ENCODE data around the gene WWOX. TPM values are rescaled to one million over a fixed set of nuclear protein-coding genes. Genes with fewer than 3 reads are reported as not detected.
"Not testable (repeated sequence)": the region's sequence is repeated elsewhere in the genome, so short reads cannot be mapped to it uniquely, and the experiment has no call there.

Gene WWOX
- total RNA-seq, 1 donor from 2014 or later: 12.6 TPM

GRCh38 chr16:79248351-79248750 is 1148.9 kb downstream of the WWOX start:
- no peak overlapping the region for H3K4me3 ChIP-seq (ENCODE audit: low read depth, low read length)
- no peaks in the 10 kb centered on the region for H3K36me3 ChIP-seq (ENCODE audit: control insufficient read depth, insufficient read depth, low read length)
- DNase-seq (ENCODE audit: low read depth): no peak
- no peak for TF ChIP-seq CTCF (IDR thresholded peaks at IDR 0.05; ENCODE audit: insufficient read depth, low read length, severe bottlenecking)
- no peak for FAIRE-seq
- H3K27me3 ChIP-seq (ENCODE audit: control insufficient read depth, insufficient read depth, low read length): no peaks in the 10 kb centered on the region

- DNase-seq (ENCODE audit: low read depth) (no peak), FAIRE-seq (no peak)
- H3K4me3 ChIP-seq (ENCODE audit: low read depth, low read length): no peak overlapping the region
- no peaks in the 10 kb centered on the region for H3K27me3 ChIP-seq (ENCODE audit: control insufficient read depth, insufficient read depth, low read length)
- H3K36me3 ChIP-seq (ENCODE audit: control insufficient read depth, insufficient read depth, low read length): no peaks in the 10 kb centered on the region
- no peak for TF ChIP-seq CTCF (IDR thresholded peaks at IDR 0.05; ENCODE audit: insufficient read depth, low read length, severe bottlenecking)
Observed at GRCh38 chr16:79250502-79251098, 1151.1 kb downstream of the WWOX start.

- FAIRE-seq: no peak
Observed at GRCh38 chr16:79253100-79253631, 1153.7 kb downstream of the WWOX start.

GRCh38 chr16:79257953-79258490 is 1158.6 kb downstream of the WWOX start:
- H3K27me3 ChIP-seq (ENCODE audit: control insufficient read depth, insufficient read depth, low read length): no peaks in the 10 kb centered on the region
- FAIRE-seq: no peak
- TF ChIP-seq CTCF (IDR thresholded peaks at IDR 0.05; ENCODE audit: insufficient read depth, low read length, severe bottlenecking): no peak
- H3K4me3 ChIP-seq (ENCODE audit: low read depth, low read length): no peak overlapping the region
- DNase-seq (ENCODE audit: low read depth): no peak
- no peaks in the 10 kb centered on the region for H3K36me3 ChIP-seq (ENCODE audit: control insufficient read depth, insufficient read depth, low read length)

More at GRCh38 chr16:79253100-79253631, 1153.7 kb downstream of the WWOX start:
- no peak overlapping the region for H3K4me3 ChIP-seq (ENCODE audit: low read depth, low read length)
- H3K36me3 ChIP-seq (ENCODE audit: control insufficient read depth, insufficient read depth, low read length): no peaks in the 10 kb centered on the region
- no peaks in the 10 kb centered on the region for H3K27me3 ChIP-seq (ENCODE audit: control insufficient read depth, insufficient read depth, low read length)
- DNase-seq (ENCODE audit: low read depth): no peak
- TF ChIP-seq CTCF (IDR thresholded peaks at IDR 0.05; ENCODE audit: insufficient read depth, low read length, severe bottlenecking): no peak

- not testable (repeated sequence) for H3K27me3 ChIP-seq (ENCODE audit: control insufficient read depth, insufficient read depth, low read length); H3K36me3 ChIP-seq (ENCODE audit: control insufficient read depth, insufficient read depth, low read length); DNase-seq (ENCODE audit: low read depth); H3K4me3 ChIP-seq (ENCODE audit: low read depth, low read length); FAIRE-seq
Observed at GRCh38 chr16:79260890-79261289, 1161.4 kb downstream of the WWOX start.

- peak; percentile 20 for TF ChIP-seq CTCF (IDR thresholded peaks at IDR 0.05; ENCODE audit: insufficient read depth, low read length, severe bottlenecking)
- H3K36me3 ChIP-seq (ENCODE audit: control insufficient read depth, insufficient read depth, low read length): no peaks in the 10 kb centered on the region
- no peaks in the 10 kb centered on the region for H3K27me3 ChIP-seq (ENCODE audit: control insufficient read depth, insufficient read depth, low read length)
- DNase-seq (ENCODE audit: low read depth) (no peak), FAIRE-seq (no peak)
- no peak overlapping the region for H3K4me3 ChIP-seq (ENCODE audit: low read depth, low read length)
Observed at GRCh38 chr16:79261481-79261940, 1162.1 kb downstream of the WWOX start.

Measured in bronchial epithelial cell (primary cell).